ENCODE results near the gene HERC3. TPM values are rescaled to one million over a fixed set of nuclear protein-coding genes. Genes with fewer than 3 reads are reported as not detected.

The HERC3 gene
- total RNA-seq, 4 donors from 2014 or later = 29.8 to 48.9 (median 42.4) TPM

GRCh38 chr4:88719381-88719780 is 127.1 kb downstream of the HERC3 start:
- TF ChIP-seq CTCF (IDR thresholded peaks at IDR 0.05; ENCODE audit: low read depth) = no peak

- TF ChIP-seq CTCF (IDR thresholded peaks at IDR 0.05; ENCODE audit: low read depth) = no peak
Observed at GRCh38 chr4:88720451-88721428, 128.5 kb downstream of the HERC3 start.

GRCh38 chr4:88722276-88722780 is 130.0 kb downstream of the HERC3 start:
- no peak for TF ChIP-seq CTCF (IDR thresholded peaks at IDR 0.05; ENCODE audit: low read depth)

GRCh38 chr4:88722828-88723227 is 130.5 kb downstream of the HERC3 start:
- TF ChIP-seq CTCF (IDR thresholded peaks at IDR 0.05; ENCODE audit: low read depth) = no peak

- no peak for TF ChIP-seq CTCF (IDR thresholded peaks at IDR 0.05; ENCODE audit: low read depth)
Observed at GRCh38 chr4:88724406-88724805, 132.1 kb downstream of the HERC3 start.

GRCh38 chr4:88725143-88725542 is 132.9 kb downstream of the HERC3 start:
- no peak for TF ChIP-seq CTCF (IDR thresholded peaks at IDR 0.05; ENCODE audit: low read depth)

GRCh38 chr4:88725986-88726385 is 133.7 kb downstream of the HERC3 start:
- TF ChIP-seq CTCF (IDR thresholded peaks at IDR 0.05; ENCODE audit: low read depth) = no peak

All from subcutaneous adipose tissue (tissue), 4 donors.